M059J (cell line): Measurements from ENCODE around the gene CFAP74. TPM values are rescaled to one million over a fixed set of nuclear protein-coding genes. Genes with fewer than 3 reads are reported as not detected.

ENCODE experiments used
- DNase-seq: peaks from one replicate; pipeline ENCODE4 v3.0.0-alpha.2; 2012; ENCODE audit warnings: low read depth
- total RNA-seq: library from RNA; depleted of rRNA; stranded (reverse); fragments of >200 nt; shearing (Covaris generic); gene quantifications from 2 replicates; pipeline ENCODE4 v1.2.3, GENCODE V29; 2014; rRNA removed

The CFAP74 gene
- not detected in 2 replicates for total RNA-seq

GRCh38 chr1:2003541-2004131 is at the start of gene CFAP74:
TSS of gene CFAP74 (minus strand) at chr1:2003786. CDS start at chr1:1990956, 12,830 bp downstream.
- no peak for DNase-seq

GRCh38 chr1:2053217-2053616 is 49.6 kb upstream of the CFAP74 start:
- DNase-seq = peak; percentile 13

GRCh38 chr1:2052756-2053155 is 49.2 kb upstream of the CFAP74 start:
- DNase-seq = no peak

- DNase-seq = no peak
Observed at GRCh38 chr1:2052054-2052679, 48.6 kb upstream of the CFAP74 start.

GRCh38 chr1:2050793-2051682 is 47.5 kb upstream of the CFAP74 start:
- no peak for DNase-seq

GRCh38 chr1:2050461-2050792 is 46.8 kb upstream of the CFAP74 start:
- DNase-seq = no peak

- no peak for DNase-seq
Observed at GRCh38 chr1:2049718-2050431, 46.3 kb upstream of the CFAP74 start, which contains the start of gene PRKCZ. TSS of gene PRKCZ (plus strand) at chr1:2050411. CDS start at chr1:2050631, 220 bp downstream.

GRCh38 chr1:2049225-2049717 is 45.7 kb upstream of the CFAP74 start:
- DNase-seq = no peak

- DNase-seq = no peak
Observed at GRCh38 chr1:2047749-2048729, 44.5 kb upstream of the CFAP74 start.

- no peak for DNase-seq
Observed at GRCh38 chr1:2046953-2047748, 43.6 kb upstream of the CFAP74 start.

- peak; percentile 30 for DNase-seq
Observed at GRCh38 chr1:2046174-2046917, 42.8 kb upstream of the CFAP74 start.

GRCh38 chr1:2045468-2046173 is 42.0 kb upstream of the CFAP74 start:
- DNase-seq = no peak

GRCh38 chr1:2044510-2045319 is 41.1 kb upstream of the CFAP74 start:
- peak; percentile 45 for DNase-seq

- DNase-seq = no peak
Observed at GRCh38 chr1:2043886-2044285, 40.3 kb upstream of the CFAP74 start.

- DNase-seq = no peak
Observed at GRCh38 chr1:2042830-2043773, 39.5 kb upstream of the CFAP74 start.

- no peak for DNase-seq
Observed at GRCh38 chr1:2041887-2042286, 38.3 kb upstream of the CFAP74 start.
